ENCODE data around the gene PHC2. TPM values are rescaled to one million over a fixed set of nuclear protein-coding genes. Genes with fewer than 3 reads are reported as not detected.

The PHC2 gene
- total RNA-seq, 3 donors from 2014 or later (not counting 1 experiment from before 2014, with no cell fraction given) = 36.6 to 46.6 (median 39.5) TPM

DNA sequence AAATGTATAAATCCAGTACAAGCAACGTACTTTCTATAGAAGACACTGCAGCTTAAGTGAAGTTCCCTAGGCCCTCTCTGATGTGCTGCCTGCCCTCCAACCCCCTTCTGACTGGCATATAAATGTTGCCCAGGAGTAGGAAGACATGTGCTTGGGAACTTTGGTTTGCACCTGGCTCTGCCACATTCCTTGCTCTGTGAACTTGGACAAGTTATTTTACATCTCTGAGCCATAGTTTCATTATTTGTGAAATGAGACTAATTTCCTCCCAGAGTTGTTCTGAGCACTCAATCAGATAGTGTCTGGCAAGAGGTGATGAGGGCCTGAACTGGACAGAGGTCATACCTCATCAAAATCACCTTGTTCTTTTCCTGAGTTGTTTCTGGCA is 3.5 kb upstream of the PHC2 start:
- peaks cover 10% of the 10 kb centered on the region for H3K4me1 ChIP-seq (ENCODE audit: control insufficient read depth, insufficient read depth, low read length)
- no peak overlapping the region for H3K27ac ChIP-seq (ENCODE audit: low read length)
- DNase-seq (no peak), ATAC-seq (no peak)
- no peaks in the 10 kb centered on the region for H3K27me3 Mint-ChIP-seq (ENCODE audit: low read depth in 2 of 2)
- H3K4me3 ChIP-seq (ENCODE audit: low read length) = no peak overlapping the region
- H3K4me1 Mint-ChIP-seq = no peaks in the 10 kb centered on the region
- H3K9me3 ChIP-seq (ENCODE audit: control insufficient read depth, insufficient read depth, low read length) = no peaks in the 10 kb centered on the region
- H3K36me3 Mint-ChIP-seq = no peaks in the 10 kb centered on the region
- no peak overlapping the region for H3K4me3 Mint-ChIP-seq
- H3K27ac Mint-ChIP-seq = no peak overlapping the region
- no peaks in the 10 kb centered on the region for H3K9me3 Mint-ChIP-seq
- 92% methylated on average over 1 of the region's 1 CpG for WGBS (ENCODE audit: insufficient coverage)
- TF ChIP-seq CTCF (IDR thresholded peaks at IDR 0.05) = no peak
- H3K36me3 ChIP-seq (ENCODE audit: control insufficient read depth, insufficient read depth, low read length) = no peaks in the 10 kb centered on the region
- intact Hi-C loops (cut with micrococcal nuclease) = no loop called here
- peaks cover 6% of the 10 kb centered on the region for H3K27me3 ChIP-seq (ENCODE audit: control insufficient read depth, insufficient read depth, low read length)

- TF ChIP-seq CTCF (IDR thresholded peaks at IDR 0.05) = no peak
- DNase-seq = peak in 1 of 2 donors; percentile 16
- no peaks in the 10 kb centered on the region for H3K36me3 Mint-ChIP-seq
- H3K4me3 ChIP-seq (ENCODE audit: low read length) = no peak overlapping the region
- no peak overlapping the region for H3K4me3 Mint-ChIP-seq
- H3K4me1 Mint-ChIP-seq = no peaks in the 10 kb centered on the region
- H3K4me1 ChIP-seq (ENCODE audit: control insufficient read depth, insufficient read depth, low read length) = peaks cover 10% of the 10 kb centered on the region
- no peaks in the 10 kb centered on the region for H3K36me3 ChIP-seq (ENCODE audit: control insufficient read depth, insufficient read depth, low read length)
- H3K27me3 ChIP-seq (ENCODE audit: control insufficient read depth, insufficient read depth, low read length) = peaks cover 6% of the 10 kb centered on the region
- H3K9me3 Mint-ChIP-seq = no peaks in the 10 kb centered on the region
- H3K9me3 ChIP-seq (ENCODE audit: control insufficient read depth, insufficient read depth, low read length) = no peaks in the 10 kb centered on the region
- H3K27ac Mint-ChIP-seq = no peak overlapping the region
- H3K27me3 Mint-ChIP-seq (ENCODE audit: low read depth in 2 of 2) = no peaks in the 10 kb centered on the region
- no peak overlapping the region for H3K27ac ChIP-seq (ENCODE audit: low read length)
- intact Hi-C loops (cut with micrococcal nuclease) = no loop called here
- no peak for ATAC-seq
- 66% methylated on average over 3 of the region's 3 CpGs for WGBS (ENCODE audit: insufficient coverage)
Measured at GRCh38 chr1:33433509-33434362, 2.8 kb upstream of the PHC2 start.

- Histone ChIP-seq H3K4me3 (ENCODE audit: low read length) (peak overlapping the region; percentile 16), H3K4me1 (ENCODE audit: control insufficient read depth, insufficient read depth, low read length) (peaks cover 10% of the 10 kb centered on the region), H3K9me3 (ENCODE audit: control insufficient read depth, insufficient read depth, low read length) (no peaks in the 10 kb centered on the region), H3K27me3 (ENCODE audit: control insufficient read depth, insufficient read depth, low read length) (peaks cover 19% of the 10 kb centered on the region), H3K36me3 (ENCODE audit: control insufficient read depth, insufficient read depth, low read length) (no peaks in the 10 kb centered on the region), H3K27ac (ENCODE audit: low read length) (no peak overlapping the region)
- Mint-ChIP-seq H3K27me3 (ENCODE audit: low read depth in 2 of 2) (peaks cover 8 to 11% of the 10 kb centered on the region in 2 donors), H3K4me3 (no peak overlapping the region), H3K36me3 (no peaks in the 10 kb centered on the region), H3K4me1 (no peaks in the 10 kb centered on the region), H3K27ac (no peak overlapping the region), H3K9me3 (no peaks in the 10 kb centered on the region)
- intact Hi-C loops (cut with micrococcal nuclease) = no loop called here
- WGBS (ENCODE audit: insufficient coverage) = 12% methylated on average over 53 of the region's 54 CpGs
- no peak for TF ChIP-seq CTCF (IDR thresholded peaks at IDR 0.05)
- ATAC-seq (peak in 2 of 3 donors; percentile 4 to 36), DNase-seq (peak; percentile 18 to 34)
Measured at GRCh38 chr1:33429856-33430691, 821 bp downstream of the PHC2 start.

All from natural killer cell (primary cell).